GM21576 (cell line): ENCODE results near the gene METTL21A.

Source experiments
- ATAC-seq: cut with Tn5 transposase; IDR thresholded peaks from one replicate; pipeline ENCODE4 v1.9.1; 2021; ENCODE audit warnings: mild to moderate bottlenecking, moderate library complexity; ENCODE audit not compliant: unreplicated experiment

Gene METTL21A

GRCh38 chr2:207565736-207566500, 59.3 kb downstream of the METTL21A start:
- ATAC-seq, result no peak
